K562 (cell line): ENCODE results near the gene KCNIP2. TPM values are rescaled to one million over a fixed set of nuclear protein-coding genes. Genes with fewer than 3 reads are reported as not detected.

Experiments used
- ARHGAP35 ChIP-seq: fragments of 450-650 bp; IDR thresholded peaks from 2 replicates; pipeline ENCODE4 v1.6.1; 2018; ENCODE audit not compliant: partially characterized antibody
- GABPB1 ChIP-seq: sonication (generic); formaldehyde crosslinking; IDR thresholded peaks from 2 replicates; pipeline ENCODE4 v1.8.0; 2022; ENCODE audit warnings: mild to moderate bottlenecking, missing genetic modification reagents
- LARP7 ChIP-seq: fragments of 450-650 bp; IDR thresholded peaks from 2 replicates; pipeline ENCODE4 v1.6.1; 2016
- MEF2A ChIP-seq: IDR thresholded peaks from 2 replicates; pipeline ENCODE4 v1.6.1; 2011; ENCODE audit warnings: low read depth, mild to moderate bottlenecking, low read length, moderate library complexity; ENCODE audit not compliant: control insufficient read depth
- POU5F1 ChIP-seq: fragments of 150-350 bp; IDR thresholded peaks from 2 replicates; pipeline ENCODE4 v1.6.1; 2014; ENCODE audit warnings: borderline replicate concordance, low read length, low read depth, mild to moderate bottlenecking; ENCODE audit not compliant: partially characterized antibody
- UBTF ChIP-seq, 2 experiments: IDR thresholded peaks; 2 replicates each; pipeline ENCODE4 v1.6.1; 2012; ENCODE audit warnings: improper control_type of control experiment in 2 of 2, low read depth in 2 of 2, low read length in 2 of 2, borderline replicate concordance in 1 of 2
- ZBTB1 ChIP-seq: sonication (generic); formaldehyde crosslinking; IDR thresholded peaks from 2 replicates; pipeline ENCODE4 v1.8.1; 2023; ENCODE audit warnings: missing genetic modification reagents, low read depth, mild to moderate bottlenecking, borderline replicate concordance
- polyA plus RNA-seq, 8 experiments: library from polyadenylated mRNA; depleted of rRNA in 4 of 8; stranded (reverse) in 5 of 8; unstranded in 3 of 8; fragments of >200 nt; fragmentation: Nextera tagmentation in 2 of 8; fragmentation: Illumina TruSeq in 1 of 8; extraction: Ambion mirVana in 2 of 8; extraction: Trizol in 1 of 8; gene quantifications; 2 replicates each; pipeline versions ENCODE4 v1.2.1 to v1.2.3, GENCODE V29; 2011 to 2014; ENCODE audit warnings: inconsistent platforms in 1 of 8, missing spikeins in 1 of 8
- total RNA-seq, 7 experiments: library from RNA; depleted of rRNA in 6 of 7; stranded (reverse); fragments of >200 nt in 6 of 7; fragmentation: Illumina TruSeq in 2 of 7; extraction: Trizol in 2 of 7; gene quantifications; 2 replicates each; pipeline versions ENCODE4 v1.2.1 to v1.2.3, GENCODE V29; 2011 to 2021; ENCODE audit warnings: low replicate concordance in 1 of 7
- TF ChIP-seq, protein P1 (sequence below), 2 experiments: fragments of 450-650 bp in 1 of 2; sonication (generic) in 1 of 2; formaldehyde crosslinking; conservative IDR thresholded peaks; 2 replicates each; pipeline versions ENCODE4 v1.4.0 to v1.8.1; 2020 to 2022; ENCODE audit warnings: mild to moderate bottlenecking in 1 of 2, missing genetic modification reagents in 1 of 2

Gene KCNIP2
- total and polyA plus RNA-seq, 9 of the 15 experiments (the other 6 are each of a cell fraction or from before 2014, with no cell fraction given) = 2.5 to 7.6 (median 4.1) TPM

GRCh38 chr10:101839002-101839401 lies 4.6 kb downstream of the KCNIP2 start (continued):
- no peak for TF ChIP-seq UBTF (IDR thresholded peaks at IDR 0.05; ENCODE audit: borderline replicate concordance in 1 of 2, low read depth in 2 of 2, low read length in 2 of 2)
- TF ChIP-seq ARHGAP35 = no peak
- TF ChIP-seq MEF2A = no peak
- TF ChIP-seq ZBTB1 = no peak
- no peak for TF ChIP-seq LARP7
- TF ChIP-seq GABPB1 (CRISPR knock-in tag) = no peak
- TF ChIP-seq, protein P1, sequence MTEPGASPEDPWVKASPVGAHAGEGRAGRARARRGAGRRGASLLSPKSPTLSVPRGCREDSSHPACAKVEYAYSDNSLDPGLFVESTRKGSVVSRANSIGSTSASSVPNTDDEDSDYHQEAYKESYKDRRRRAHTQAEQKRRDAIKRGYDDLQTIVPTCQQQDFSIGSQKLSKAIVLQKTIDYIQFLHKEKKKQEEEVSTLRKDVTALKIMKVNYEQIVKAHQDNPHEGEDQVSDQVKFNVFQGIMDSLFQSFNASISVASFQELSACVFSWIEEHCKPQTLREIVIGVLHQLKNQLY (CRISPR knock-in tag; conservative IDR thresholded peaks at IDR 0.05) = no peak
- no peak for TF ChIP-seq POU5F1
- TF ChIP-seq, all 486 proteins: peak for 0
